Lung (tissue), 12 donors: ENCODE results near the gene VASH2. TPM values are rescaled to one million over a fixed set of nuclear protein-coding genes. Genes with fewer than 3 reads are reported as not detected.

Experiments
- ATAC-seq: fragments of 200-7000 bp; cut with Tn5 transposase; one replicate; pipeline ENCODE4 v1.9.1; 2020; ENCODE audit warnings: moderate number of reproducible peaks; ENCODE audit not compliant: insufficient read depth, low FRiP score
- DNase-seq, 3 donors: peaks; one replicate each; pipeline ENCODE4 v3.0.0-alpha.2; 2013 to 2017
- H3K27ac ChIP-seq, 2 donors: one replicate each; pipeline ENCODE4 v1.5.1; 2013; ENCODE audit warnings: mild to moderate bottlenecking in 2 of 2, moderate library complexity in 2 of 2, control low read depth in 1 of 2, inconsistent platforms in 1 of 2, low read depth in 1 of 2, low read length in 1 of 2
- H3K27me3 ChIP-seq, 3 donors: one replicate each; pipeline ENCODE4 v1.5.1; 2013; ENCODE audit warnings: low read length in 2 of 3; ENCODE audit not compliant: control insufficient read depth in 3 of 3, insufficient read depth in 3 of 3
- H3K36me3 ChIP-seq, 4 donors: one replicate each; pipeline ENCODE4 v1.5.1; 2013; ENCODE audit warnings: low read length in 4 of 4, mild to moderate bottlenecking in 1 of 4, moderate library complexity in 1 of 4; ENCODE audit not compliant: control insufficient read depth in 4 of 4, insufficient read depth in 4 of 4
- H3K4me1 ChIP-seq, 5 donors: one replicate each; pipeline ENCODE4 v1.5.1; 2013; ENCODE audit warnings: low read length in 5 of 5, mild to moderate bottlenecking in 2 of 5, moderate library complexity in 1 of 5; ENCODE audit not compliant: control insufficient read depth in 5 of 5, insufficient read depth in 5 of 5
- H3K4me3 ChIP-seq: one replicate; pipeline ENCODE4 v1.5.1; 2013; ENCODE audit warnings: mild to moderate bottlenecking, control low read depth, moderate library complexity
- H3K9ac ChIP-seq, 2 donors: one replicate each; pipeline ENCODE4 v1.5.1; 2013; ENCODE audit warnings: low read length in 2 of 2, control low read depth in 1 of 2; ENCODE audit not compliant: insufficient read depth in 1 of 2
- H3K9me3 ChIP-seq, 4 donors: one replicate each; pipeline ENCODE4 v1.5.1; 2013; ENCODE audit warnings: low read length in 3 of 4, mild to moderate bottlenecking in 1 of 4, moderate library complexity in 1 of 4; ENCODE audit not compliant: control insufficient read depth in 4 of 4, insufficient read depth in 3 of 4
- CTCF ChIP-seq: IDR thresholded peaks from 2 replicates; pipeline ENCODE4 v1.5.1; 2012; ENCODE audit warnings: mild to moderate bottlenecking; ENCODE audit errors: control extremely low read depth, extremely low read depth
- WGBS, 2 donors: extraction: QIAGEN DNeasy Blood & Tissue Kit; methylation state at CpG; one replicate each; pipeline ENCODE4 v1.1.7; 2013; 5-methylcytosine and 5-hydroxymethylcytosine counted together
- polyA plus RNA-seq, 2 donors: library from polyadenylated mRNA; stranded (reverse); fragments of 200-250 nt; gene quantifications; one replicate each; pipeline ENCODE4 v1.2.1, GENCODE V29; 2013
- total RNA-seq, 2 donors: library from RNA; depleted of rRNA in 1 of 2; stranded (reverse); fragments of >200 nt in 1 of 2; gene quantifications; one replicate each; pipeline ENCODE4 v1.2.1, GENCODE V29; 2014 to 2021
- donor health status: control.
- donor health status: control.
- donor health status: Bipolar disorder and iron deficiency.
- donor health status: healthy.
- donor health status: DM: yes; HTN: yes; CAD: no.

VASH2 gene
- total and polyA plus RNA-seq, 4 donors: 0.26 to 11.0 (median 1.1) TPM

- ATAC-seq: no peak
- Histone ChIP-seq H3K4me3 (no peak overlapping the region), H3K36me3 (no peaks in the 10 kb centered on the region), H3K9me3 (peaks cover 0 to 1% (median 0%) of the 10 kb centered on the region in 4 donors), H3K9ac (no peak overlapping the region), H3K4me1 (peaks cover 0 to 24% (median 7%) of the 10 kb centered on the region in 5 donors), H3K27me3 (no peaks in the 10 kb centered on the region), H3K27ac (no peak overlapping the region)
- 70 to 82% methylated on average over 9 of the region's 9 CpGs for WGBS, 2 donors
- DNase-seq: no peak
- no peak for TF ChIP-seq CTCF
Observed at GRCh38 chr1:212917134-212917485, 33.2 kb upstream of the VASH2 start.

DNA sequence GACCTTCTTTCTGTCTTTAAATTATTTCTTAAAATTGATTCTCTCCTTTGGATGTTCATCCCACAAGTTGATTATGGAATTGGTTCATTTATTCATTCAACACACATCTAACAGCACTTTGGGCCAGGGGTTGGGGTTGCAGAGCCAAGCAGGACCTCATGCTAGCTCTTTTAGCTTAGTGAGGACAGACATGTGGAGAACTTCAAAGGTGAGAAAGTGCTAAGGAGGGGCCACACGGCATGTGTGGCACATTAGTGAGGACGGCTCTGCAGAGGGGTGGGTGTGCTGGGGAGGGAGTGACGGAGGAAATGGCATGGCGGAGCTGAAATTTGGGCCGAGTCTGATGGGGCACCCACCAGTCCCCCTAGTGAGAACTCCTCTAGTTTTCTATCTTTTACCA, 32.5 kb upstream of the VASH2 start:
- no peak for DNase-seq
- 81 to 84% methylated on average over 5 of the region's 5 CpGs for WGBS, 2 donors
- Histone ChIP-seq H3K36me3 (no peaks in the 10 kb centered on the region), H3K9ac (no peak overlapping the region), H3K4me1 (peaks cover 0 to 24% (median 7%) of the 10 kb centered on the region in 5 donors), H3K9me3 (peaks cover 0 to 1% (median 0%) of the 10 kb centered on the region in 4 donors), H3K27ac (no peak overlapping the region), H3K27me3 (no peaks in the 10 kb centered on the region), H3K4me3 (no peak overlapping the region)
- no peak for ATAC-seq
- TF ChIP-seq CTCF: no peak

DNA sequence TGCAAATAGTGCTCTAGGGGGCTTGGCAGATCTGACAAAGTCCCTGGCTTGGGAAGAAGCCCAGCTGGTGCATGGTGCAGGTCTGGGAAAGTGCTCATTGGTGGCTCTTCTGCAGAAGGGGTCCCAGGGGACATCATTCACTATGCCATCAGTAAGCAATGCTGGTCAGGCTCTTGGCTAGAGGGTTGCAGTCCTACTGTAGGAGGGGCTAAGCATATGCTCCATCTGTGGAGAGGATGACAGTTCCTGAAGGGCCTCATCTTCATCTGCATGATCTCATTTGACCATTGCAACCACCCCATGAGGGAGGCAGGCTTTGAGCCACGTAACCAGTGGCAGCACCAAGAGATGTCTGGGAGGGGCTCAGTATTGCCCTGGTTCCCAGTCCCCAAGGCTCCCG, 31.5 kb upstream of the VASH2 start:
- WGBS, 2 donors: 60 to 93% methylated on average over 2 of the region's 2 CpGs
- DNase-seq: no peak
- TF ChIP-seq CTCF: no peak

GRCh38 chr1:212920246-212920645, 30.1 kb upstream of the VASH2 start:
- Histone ChIP-seq H3K27ac (no peak overlapping the region), H3K9ac (no peak overlapping the region), H3K9me3 (peaks cover 0 to 1% (median 0%) of the 10 kb centered on the region in 4 donors), H3K27me3 (no peaks in the 10 kb centered on the region), H3K4me3 (no peak overlapping the region), H3K4me1 (peaks cover 0 to 31% (median 8%) of the 10 kb centered on the region in 5 donors), H3K36me3 (no peaks in the 10 kb centered on the region)
- TF ChIP-seq CTCF: no peak
- ATAC-seq (no peak), DNase-seq (no peak)
- 74 to 77% methylated on average over 7 of the region's 7 CpGs for WGBS, 2 donors

More for the DNA sequence above, 31.5 kb upstream of the VASH2 start:
- H3K4me1 ChIP-seq: peaks cover 0 to 25% (median 7%) of the 10 kb centered on the region in 5 donors
- H3K9ac ChIP-seq: no peak overlapping the region
- H3K27ac ChIP-seq: no peak overlapping the region
- no peak for ATAC-seq
- H3K36me3 ChIP-seq: no peaks in the 10 kb centered on the region
- H3K4me3 ChIP-seq: no peak overlapping the region
- H3K27me3 ChIP-seq: no peaks in the 10 kb centered on the region
- H3K9me3 ChIP-seq: peaks cover 0 to 1% (median 0%) of the 10 kb centered on the region in 4 donors
